Epithelial cell of esophagus (primary cell): ENCODE data around the gene CCDC87.

Experiments used
- DNase-seq: peaks from one replicate; pipeline ENCODE4 v3.0.0; 2010; ENCODE audit warnings: low read depth
- H3K4me3 ChIP-seq: 2 replicates; pipeline ENCODE4 v1.5.1; 2011; ENCODE audit warnings: mild to moderate bottlenecking, low read length, control low read depth
- TF ChIP-seq, protein P1 (sequence below): IDR thresholded peaks from 2 replicates; pipeline ENCODE4 v1.5.1; 2011; ENCODE audit warnings: low read depth, mild to moderate bottlenecking, low read length, control low read depth, inconsistent platforms; ENCODE audit not compliant: insufficient read depth; ENCODE audit errors: missing control alignments

The CCDC87 gene

DNA sequence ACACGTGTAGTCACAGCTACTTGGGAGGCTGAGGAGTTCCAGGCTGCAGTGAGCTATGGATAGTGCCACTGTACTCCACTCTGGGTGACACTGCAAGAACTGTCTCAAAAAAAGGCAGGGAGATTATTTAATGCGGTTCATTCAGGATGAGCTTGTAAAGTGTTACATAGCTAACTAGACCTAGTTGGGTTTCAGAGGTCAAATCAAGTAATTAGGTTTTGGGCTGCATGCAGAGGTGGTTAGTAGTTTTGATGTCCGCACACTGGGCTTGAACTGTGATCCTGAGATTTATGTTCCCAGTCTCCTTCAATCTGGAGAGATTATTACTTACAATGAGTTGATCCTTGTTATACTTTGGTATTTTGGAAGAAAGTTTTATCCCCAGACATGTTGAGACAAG, 43.5 kb upstream of the CCDC87 start:
- peak; percentile 22 for DNase-seq
- no peak overlapping the region for H3K4me3 ChIP-seq
- TF ChIP-seq, protein P1, sequence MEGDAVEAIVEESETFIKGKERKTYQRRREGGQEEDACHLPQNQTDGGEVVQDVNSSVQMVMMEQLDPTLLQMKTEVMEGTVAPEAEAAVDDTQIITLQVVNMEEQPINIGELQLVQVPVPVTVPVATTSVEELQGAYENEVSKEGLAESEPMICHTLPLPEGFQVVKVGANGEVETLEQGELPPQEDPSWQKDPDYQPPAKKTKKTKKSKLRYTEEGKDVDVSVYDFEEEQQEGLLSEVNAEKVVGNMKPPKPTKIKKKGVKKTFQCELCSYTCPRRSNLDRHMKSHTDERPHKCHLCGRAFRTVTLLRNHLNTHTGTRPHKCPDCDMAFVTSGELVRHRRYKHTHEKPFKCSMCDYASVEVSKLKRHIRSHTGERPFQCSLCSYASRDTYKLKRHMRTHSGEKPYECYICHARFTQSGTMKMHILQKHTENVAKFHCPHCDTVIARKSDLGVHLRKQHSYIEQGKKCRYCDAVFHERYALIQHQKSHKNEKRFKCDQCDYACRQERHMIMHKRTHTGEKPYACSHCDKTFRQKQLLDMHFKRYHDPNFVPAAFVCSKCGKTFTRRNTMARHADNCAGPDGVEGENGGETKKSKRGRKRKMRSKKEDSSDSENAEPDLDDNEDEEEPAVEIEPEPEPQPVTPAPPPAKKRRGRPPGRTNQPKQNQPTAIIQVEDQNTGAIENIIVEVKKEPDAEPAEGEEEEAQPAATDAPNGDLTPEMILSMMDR = no peak

DNA sequence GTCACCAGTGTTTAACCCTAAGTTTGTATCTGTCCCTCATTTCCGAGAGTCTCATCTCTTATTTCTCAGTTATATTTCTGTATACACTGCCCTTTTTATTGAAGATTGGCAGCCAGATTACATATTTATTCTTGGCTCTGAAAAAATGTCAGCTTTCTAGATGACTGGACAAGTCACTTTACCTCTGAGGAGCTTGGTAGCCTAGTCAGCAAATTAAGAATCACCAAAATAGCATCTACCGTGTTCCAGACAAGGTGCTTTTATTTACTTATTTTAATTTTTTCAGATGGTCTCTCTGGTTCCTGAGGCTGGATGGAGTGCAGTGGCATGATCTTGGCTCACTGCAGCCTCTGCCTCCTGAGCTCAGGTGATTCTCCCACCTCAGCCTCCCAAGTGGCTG, 40.1 kb upstream of the CCDC87 start:
- DNase-seq = no peak
- TF ChIP-seq, protein P1 = no peak

DNA sequence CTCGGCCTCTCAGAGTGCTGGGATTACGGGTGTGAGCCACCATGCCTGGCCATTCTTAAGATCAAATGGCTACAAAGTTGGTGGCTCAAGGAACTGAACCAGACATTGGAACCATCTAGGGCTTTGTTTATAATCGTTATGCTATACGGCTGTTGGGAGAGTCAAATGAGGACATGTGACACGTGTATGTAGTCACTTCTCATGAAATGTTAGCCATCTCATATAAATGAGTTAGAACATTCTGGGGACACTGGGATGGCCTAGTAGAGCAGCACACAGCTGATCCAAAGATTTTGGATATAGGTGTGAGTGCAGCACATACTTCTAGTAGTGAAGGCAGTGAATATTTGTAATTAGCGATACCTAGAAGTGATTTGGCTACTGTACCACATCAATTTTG, 39.0 kb upstream of the CCDC87 start:
- DNase-seq = no peak

More for the DNA sequence above, 40.1 kb upstream of the CCDC87 start:
- H3K4me3 ChIP-seq = no peak overlapping the region

DNA sequence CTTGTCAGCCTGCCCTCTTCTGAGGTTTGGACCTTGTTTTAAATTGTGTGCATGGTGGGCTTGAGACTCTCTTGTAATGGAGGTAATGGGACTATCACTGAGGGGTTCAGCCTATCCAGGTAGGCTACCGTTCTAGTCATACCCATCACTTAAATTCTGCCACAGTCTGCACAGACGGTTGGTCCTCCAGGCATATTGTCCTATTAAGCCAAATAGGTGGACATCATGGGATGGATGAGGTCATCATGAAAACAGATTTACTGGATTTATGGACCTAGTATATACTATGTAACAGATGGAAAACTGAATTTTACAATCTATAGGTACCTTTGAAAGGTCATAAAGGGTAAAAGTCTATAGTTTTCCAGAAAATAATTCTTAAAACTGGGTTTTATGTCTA, 36.5 kb upstream of the CCDC87 start:
- DNase-seq = no peak
- H3K4me3 ChIP-seq = no peak overlapping the region
- TF ChIP-seq, protein P1 = no peak

More for the DNA sequence above, 39.0 kb upstream of the CCDC87 start:
- TF ChIP-seq, protein P1 = no peak
- H3K4me3 ChIP-seq = no peak overlapping the region

DNA sequence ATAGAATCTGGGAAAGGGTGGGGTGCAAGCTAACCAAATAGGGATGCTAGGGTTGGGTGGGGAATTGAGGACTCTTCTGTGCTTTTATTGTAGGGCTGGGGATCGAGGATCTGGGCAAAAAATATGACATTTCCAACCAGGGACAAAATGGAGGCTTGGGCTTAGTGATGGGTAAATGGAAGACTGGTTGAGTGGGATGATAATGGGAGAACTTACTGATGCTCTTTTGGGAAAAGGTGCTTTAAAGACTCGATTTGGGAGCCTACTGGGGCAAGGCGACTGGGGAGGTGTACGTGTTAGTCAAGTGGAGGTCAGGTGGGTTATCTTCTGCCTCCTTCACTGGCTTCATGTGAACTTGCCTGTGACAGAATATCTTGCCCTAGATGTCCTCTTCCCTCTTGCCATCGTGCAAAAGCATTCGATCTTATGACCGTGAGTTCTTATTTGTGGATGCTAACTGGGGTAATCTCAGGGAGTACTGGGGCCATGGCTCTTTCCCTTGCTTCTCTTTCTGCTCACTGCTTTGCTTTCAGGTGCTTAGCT, 35.3 kb upstream of the CCDC87 start:
- TF ChIP-seq, protein P1 = no peak
- H3K4me3 ChIP-seq = no peak overlapping the region
- DNase-seq = no peak

DNA sequence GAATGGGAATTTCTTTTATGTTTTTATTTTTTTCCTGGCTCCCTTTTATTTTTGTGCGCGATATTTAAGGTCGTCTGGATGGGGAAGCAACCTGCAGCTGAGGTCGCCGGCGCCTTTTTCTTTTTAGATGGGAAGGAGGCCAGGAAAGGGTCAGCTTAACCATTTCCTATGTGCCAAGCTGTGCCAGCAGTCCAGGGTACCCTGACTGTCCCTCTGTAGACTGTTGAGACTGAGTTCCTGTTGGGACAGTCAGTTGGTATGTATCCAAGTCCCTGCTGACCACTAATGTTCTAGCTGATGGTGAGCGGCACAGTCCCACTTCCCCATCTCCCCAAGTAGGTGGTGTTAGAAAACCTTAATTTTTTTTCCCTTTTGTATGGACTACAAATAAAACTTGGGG, 34.1 kb upstream of the CCDC87 start:
- no peak for DNase-seq
- TF ChIP-seq, protein P1 = no peak
- no peak overlapping the region for H3K4me3 ChIP-seq

DNA sequence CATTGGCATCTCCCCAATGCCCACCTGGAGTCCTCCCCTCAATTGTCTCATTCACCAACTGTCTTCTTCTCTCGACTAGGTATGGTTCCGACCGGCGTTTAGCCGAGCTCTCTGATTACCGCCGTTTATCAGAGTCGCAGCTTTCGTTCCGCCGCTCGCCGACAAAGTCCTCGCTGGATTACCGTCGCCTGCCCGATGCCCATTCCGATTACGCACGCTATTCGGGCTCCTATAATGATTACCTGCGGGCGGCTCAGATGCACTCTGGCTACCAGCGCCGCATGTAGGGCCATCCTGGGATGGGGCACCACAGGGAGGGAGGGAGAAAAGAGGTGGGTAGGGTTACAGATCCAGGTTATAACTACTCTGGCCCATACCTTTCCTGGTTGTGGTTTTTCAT, 33.5 kb upstream of the CCDC87 start:
- DNase-seq = no peak
- no peak overlapping the region for H3K4me3 ChIP-seq
- TF ChIP-seq, protein P1 = no peak
